ENCODE data around the gene RTL10. TPM values are rescaled to one million over a fixed set of nuclear protein-coding genes. Genes with fewer than 3 reads are reported as not detected.
A peak's percentile ranks its signal among the peaks of the same experiment; 100 is the strongest.

The RTL10 gene
- total and polyA plus RNA-seq, 9 donors = 7.1 to 54.3 (median 15.3) TPM

- WGBS, 3 donors = 95 to 97% (median 96%) methylated on average over 23 of the region's 23 CpGs
- Histone ChIP-seq H3K27me3 (no peaks in the 10 kb centered on the region), H3K4me3 (no peak overlapping the region), H3K9me3 (no peaks in the 10 kb centered on the region), H3K36me3 (no peaks in the 10 kb centered on the region), H3K4me1 (ENCODE audit: insufficient read depth) (peaks cover 12% of the 10 kb centered on the region), H3K27ac (no peak overlapping the region)
- peak in 1 of 5 donors; percentile 16 for DNase-seq
- TF ChIP-seq POLR2A (IDR thresholded peaks at IDR 0.05) (no peak), EP300 (IDR thresholded peaks at IDR 0.05) (no peak), CTCF (IDR thresholded peaks at IDR 0.05) (no peak)
- intact Hi-C loops (cut with DNase I) = no loop called here
Observed at GRCh38 chr22:19895160-19895849, 40.6 kb upstream of the RTL10 start.

- Histone ChIP-seq H3K36me3 (no peaks in the 10 kb centered on the region), H3K9me3 (no peaks in the 10 kb centered on the region), H3K4me3 (no peak overlapping the region), H3K4me1 (ENCODE audit: insufficient read depth) (peaks cover 12% of the 10 kb centered on the region), H3K27me3 (no peaks in the 10 kb centered on the region), H3K27ac (no peak overlapping the region)
- no peak for DNase-seq
- WGBS, 3 donors = 91 to 94% (median 93%) methylated on average over 11 to 15 of the region's 15 CpGs
- intact Hi-C loops (cut with DNase I) = loop anchor here in 1 of 4 donors (5.0 kb wide), 1 partner anchor 41 kb away; the partner anchor contains the start of genes GNB1L and RTL10
- TF ChIP-seq CTCF (IDR thresholded peaks at IDR 0.05) (no peak), EP300 (IDR thresholded peaks at IDR 0.05) (no peak), POLR2A (IDR thresholded peaks at IDR 0.05) (no peak)
Observed at GRCh38 chr22:19893363-19893762, 38.7 kb upstream of the RTL10 start.

- DNase-seq = no peak
- Histone ChIP-seq H3K4me3 (no peak overlapping the region), H3K27me3 (no peaks in the 10 kb centered on the region), H3K4me1 (ENCODE audit: insufficient read depth) (peaks cover 12% of the 10 kb centered on the region), H3K27ac (no peak overlapping the region), H3K36me3 (no peaks in the 10 kb centered on the region), H3K9me3 (no peaks in the 10 kb centered on the region)
- 60 to 66% (median 61%) methylated on average over 13 of the region's 13 CpGs for WGBS, 3 donors
- intact Hi-C loops (cut with DNase I) = loop anchor here in 1 of 4 donors (5.0 kb wide), 1 partner anchor 41 kb away; the partner anchor contains the start of genes GNB1L and RTL10
- TF ChIP-seq POLR2A (IDR thresholded peaks at IDR 0.05) (no peak), CTCF (IDR thresholded peaks at IDR 0.05) (no peak), EP300 (IDR thresholded peaks at IDR 0.05) (no peak)
Observed at GRCh38 chr22:19892925-19893324, 38.3 kb upstream of the RTL10 start.

GRCh38 chr22:19892257-19892879 lies 37.7 kb upstream of the RTL10 start:
- peak; percentile 54 to 81 (median 76) for DNase-seq
- H3K36me3 ChIP-seq = no peaks in the 10 kb centered on the region
- intact Hi-C loops (cut with DNase I) = loop anchor here in 1 of 4 donors (5.0 kb wide), 1 partner anchor 40 kb away; the partner anchor contains the start of genes GNB1L and RTL10
- H3K27ac ChIP-seq = peak overlapping the region in 1 of 2 donors; percentile 62
- H3K4me3 ChIP-seq = no peak overlapping the region
- no peaks in the 10 kb centered on the region for H3K27me3 ChIP-seq
- H3K9me3 ChIP-seq = no peaks in the 10 kb centered on the region
- TF ChIP-seq POLR2A (IDR thresholded peaks at IDR 0.05) (no peak), EP300 (IDR thresholded peaks at IDR 0.05) (no peak), CTCF (IDR thresholded peaks at IDR 0.05) (no peak)
- H3K4me1 ChIP-seq (ENCODE audit: insufficient read depth) = peaks cover 12% of the 10 kb centered on the region
- 6 to 15% (median 9%) methylated on average over 24 of the region's 24 CpGs for WGBS, 3 donors

Data from ovary (tissue), 9 donors.